ENCODE measurements around the gene TMA16.

- TF ChIP-seq CTCF (IDR thresholded peaks at IDR 0.05) (no peak), POLR2A (IDR thresholded peaks at IDR 0.05) (no peak)
These were observed 34.2 kb downstream of the TMA16 start for GRCh38 chr4:163528653-163529052.
